Activated CD4-positive, alpha-beta T cell treated with anti-CD3 and anti-CD28 coated beads, Interleukin-10, Interleukin-2, amounts not matched to agents 100 ng/mL and 50 ng/mL, durations not matched to agents 16 hours and 8 hours (primary cell): ENCODE data around the gene KRTAP10-10.
"Not testable (repeated sequence)": the region's sequence is repeated elsewhere in the genome, so short reads cannot be mapped to it uniquely, and the experiment has no call there.

ENCODE experiments used
- DNase-seq: peaks from one replicate; pipeline ENCODE4 v3.0.0-alpha.2; 2020

Gene KRTAP10-10

GRCh38 chr21:44653656-44654575, 16.8 kb downstream of the KRTAP10-10 start:
- peak; percentile 13 for DNase-seq

GRCh38 chr21:44654576-44655175, 17.5 kb downstream of the KRTAP10-10 start, which contains the start of gene KRTAP12-4:
Gene KRTAP12-4, minus strand, starts transcription at chr21:44654659. Its CDS starts 45 bp downstream, at chr21:44654614.
- DNase-seq, result no peak

DNA sequence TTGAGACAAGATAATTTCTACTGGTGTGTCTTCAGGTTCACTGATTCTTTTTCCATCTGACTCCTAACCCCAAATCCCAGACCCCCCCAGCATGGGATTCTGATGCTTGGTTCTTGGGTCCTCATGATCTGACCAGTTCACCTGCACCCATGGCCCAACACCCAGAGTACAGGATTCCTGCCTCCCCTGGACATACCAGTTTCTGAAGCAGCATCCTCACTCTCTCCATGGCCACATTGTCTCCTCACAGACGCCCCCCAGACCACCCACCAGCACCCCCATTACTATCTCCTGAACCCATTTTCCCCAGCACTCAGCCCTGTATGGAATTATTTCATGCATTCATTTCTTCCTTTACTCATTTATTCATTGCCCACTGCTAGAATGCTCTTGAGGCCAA, 19.7 kb downstream of the KRTAP10-10 start:
- DNase-seq, result no peak

DNA sequence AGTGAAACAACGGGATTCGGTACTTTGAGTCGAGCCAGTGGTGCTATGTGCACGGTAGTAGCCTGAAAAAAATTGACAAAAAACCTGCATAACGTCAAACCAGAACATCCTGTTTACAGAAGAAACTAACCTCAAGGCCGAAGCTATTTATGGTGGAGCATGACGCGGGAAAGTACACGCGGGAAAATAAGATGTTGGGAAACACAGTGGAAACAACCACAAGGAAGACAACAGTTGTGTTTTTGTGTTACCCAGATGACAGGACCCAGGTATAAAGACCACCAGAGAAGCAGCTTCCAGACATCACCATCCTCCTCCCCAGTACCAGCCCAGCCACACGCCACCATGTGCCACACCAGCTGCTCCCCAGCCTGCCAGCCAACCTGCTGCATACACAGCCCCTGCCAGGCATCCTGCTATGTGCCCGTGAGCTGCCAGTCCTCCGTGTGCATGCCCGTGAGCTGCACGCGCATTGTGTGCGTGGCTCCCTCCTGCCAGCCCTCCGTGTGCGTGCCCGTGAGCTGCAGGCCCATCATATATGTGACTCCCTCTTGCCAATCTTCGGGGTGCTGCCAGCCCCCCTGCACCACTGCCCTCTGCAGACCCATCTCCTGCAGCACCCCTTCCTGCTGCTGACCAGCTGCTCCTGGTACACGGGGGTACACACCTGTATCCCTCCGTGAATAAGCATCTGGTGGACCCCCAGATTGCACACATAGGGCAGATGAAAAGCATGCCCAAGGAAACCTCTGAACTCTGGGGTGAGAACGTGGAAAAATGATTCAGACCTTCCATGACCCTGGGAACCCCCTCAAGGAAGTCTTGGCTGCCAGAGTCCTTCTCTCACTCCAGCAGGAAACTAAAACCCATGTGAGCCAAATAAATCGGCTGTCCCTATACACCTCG, 20.7 kb downstream of the KRTAP10-10 start, which contains the start of gene KRTAP12-3:
Gene KRTAP12-3 (plus strand): TSS at position 298 of the 906 bp plus-strand sequence. CDS start 48 bp downstream, at position 346.
- peak; percentile 63 for DNase-seq

DNA sequence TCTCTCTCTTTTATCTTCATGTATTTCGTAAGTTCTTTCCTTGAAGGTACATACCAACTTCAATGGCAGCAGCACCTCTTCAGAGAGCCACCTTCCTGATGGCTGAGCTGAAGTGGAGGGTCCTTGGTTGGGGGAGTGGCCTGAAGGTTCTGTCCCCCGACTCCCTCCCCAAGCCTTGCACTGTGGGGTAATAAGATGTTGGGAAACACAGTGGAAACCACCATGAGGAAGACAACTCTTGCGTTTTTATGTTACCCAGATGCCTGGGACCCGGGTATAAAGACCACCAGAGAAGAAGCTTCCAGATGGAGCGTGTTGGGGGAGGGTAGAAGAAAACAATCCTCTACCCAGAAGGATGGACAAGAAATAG, 21.4 kb downstream of the KRTAP10-10 start:
- no peak for DNase-seq

DNA sequence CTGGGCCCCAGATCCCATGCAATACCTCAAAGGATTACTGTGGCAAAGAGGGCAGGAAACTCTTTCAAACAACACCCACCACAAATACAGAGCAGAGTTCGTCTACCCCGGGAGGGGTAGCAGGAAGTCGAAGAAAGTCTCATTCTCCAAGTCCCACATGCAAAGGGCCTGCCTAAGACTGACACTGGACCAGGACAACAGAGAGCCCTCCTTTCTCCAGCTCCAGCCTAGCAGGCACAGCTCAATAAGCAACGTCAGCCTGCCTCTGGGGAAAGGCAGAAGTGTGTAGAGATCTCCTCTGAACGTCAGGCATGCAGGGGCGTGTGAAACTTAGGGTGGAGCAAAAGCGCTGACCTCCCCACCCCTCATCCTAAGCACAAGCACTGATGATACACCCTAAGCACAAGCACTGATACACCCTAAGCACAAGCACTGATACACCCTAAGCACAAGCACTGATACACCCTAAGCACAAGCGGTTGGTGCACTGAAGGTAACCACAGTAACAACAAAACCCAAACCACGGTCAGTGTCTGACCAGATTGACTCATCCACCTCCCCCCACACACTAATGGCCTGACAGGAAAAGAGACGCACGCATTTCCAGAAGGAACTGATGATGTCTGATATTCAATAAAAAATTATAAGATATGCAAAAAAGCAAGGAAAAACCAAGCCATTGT, 21.9 kb downstream of the KRTAP10-10 start:
- peak; percentile 26 for DNase-seq

DNA sequence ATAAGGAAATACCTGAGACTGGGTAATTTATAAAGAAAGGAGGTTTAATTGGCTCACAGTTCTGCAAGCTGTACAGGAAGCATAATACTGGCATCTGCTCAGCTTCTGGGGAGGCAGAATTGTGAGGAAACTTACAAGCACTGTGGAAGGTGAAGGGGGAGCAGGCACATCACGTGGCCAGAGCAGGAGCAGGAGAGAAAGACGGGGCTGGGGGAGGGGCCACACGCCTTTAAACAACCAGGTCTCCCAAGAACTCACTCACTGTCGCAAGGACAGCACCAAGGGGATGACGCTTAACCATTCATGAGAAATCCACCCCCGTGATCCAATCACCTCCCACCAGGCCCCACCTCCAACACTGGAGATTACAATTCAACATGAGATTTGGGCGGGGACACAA, 24.4 kb downstream of the KRTAP10-10 start:
- DNase-seq, result not testable (repeated sequence)

GRCh38 chr21:44664691-44665090, 27.5 kb downstream of the KRTAP10-10 start:
- no peak for DNase-seq

- DNase-seq, result no peak
Measured at GRCh38 chr21:44666401-44667320, 29.5 kb downstream of the KRTAP10-10 start, which contains the start of gene KRTAP12-2. Gene KRTAP12-2, minus strand, starts transcription at chr21:44666927. Its CDS starts 41 bp downstream, at chr21:44666886.

- no peak for DNase-seq
Measured at GRCh38 chr21:44667612-44668011, 30.5 kb downstream of the KRTAP10-10 start.

GRCh38 chr21:44670642-44671432, 33.7 kb downstream of the KRTAP10-10 start:
- DNase-seq, result no peak

GRCh38 chr21:44671911-44672310, 34.8 kb downstream of the KRTAP10-10 start:
- no peak for DNase-seq

DNA sequence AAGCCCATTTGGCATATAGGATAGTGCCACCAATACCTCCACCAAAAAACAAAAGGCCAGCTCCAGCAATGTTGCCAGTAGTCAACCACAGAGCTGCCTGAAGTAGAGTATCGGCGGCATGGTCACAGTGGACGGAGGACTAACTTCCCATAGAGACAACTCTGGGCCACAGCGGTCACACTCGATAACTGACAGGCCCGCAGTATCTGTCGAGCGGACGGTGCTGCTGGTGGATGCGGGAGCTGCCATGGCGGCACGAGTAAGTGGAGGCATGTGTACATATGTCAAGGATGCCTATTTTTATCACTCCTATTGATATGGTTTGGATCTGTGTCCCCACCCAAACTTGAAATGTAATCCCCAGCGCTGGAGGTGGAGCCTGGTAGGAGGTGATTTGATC, 40.7 kb downstream of the KRTAP10-10 start:
- no peak for DNase-seq

DNA sequence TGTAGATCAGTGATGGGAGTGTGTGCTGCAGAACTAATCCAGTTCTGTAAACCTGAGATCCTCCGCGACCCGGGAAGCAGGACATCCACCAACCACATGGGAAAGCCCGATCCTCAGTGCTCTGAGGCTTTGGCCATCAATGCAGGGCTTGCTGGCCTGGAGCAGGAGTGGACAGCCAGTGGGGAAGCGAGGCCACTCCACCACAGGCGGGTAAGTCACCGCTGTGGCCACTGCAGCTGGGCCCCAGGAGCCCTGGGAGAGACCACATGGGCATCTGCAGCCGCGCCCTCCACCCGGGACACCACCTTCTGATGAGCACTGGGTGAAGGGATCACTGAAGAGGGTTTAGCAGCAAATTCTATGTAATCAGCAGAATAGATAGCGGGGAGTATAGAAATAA, 44.0 kb downstream of the KRTAP10-10 start:
- DNase-seq, result no peak

GRCh38 chr21:44681861-44682579, 44.9 kb downstream of the KRTAP10-10 start, which contains the start of gene KRTAP12-1:
Gene KRTAP12-1, minus strand, starts transcription at chr21:44682163. Its CDS starts 40 bp downstream, at chr21:44682123.
- no peak for DNase-seq

DNA sequence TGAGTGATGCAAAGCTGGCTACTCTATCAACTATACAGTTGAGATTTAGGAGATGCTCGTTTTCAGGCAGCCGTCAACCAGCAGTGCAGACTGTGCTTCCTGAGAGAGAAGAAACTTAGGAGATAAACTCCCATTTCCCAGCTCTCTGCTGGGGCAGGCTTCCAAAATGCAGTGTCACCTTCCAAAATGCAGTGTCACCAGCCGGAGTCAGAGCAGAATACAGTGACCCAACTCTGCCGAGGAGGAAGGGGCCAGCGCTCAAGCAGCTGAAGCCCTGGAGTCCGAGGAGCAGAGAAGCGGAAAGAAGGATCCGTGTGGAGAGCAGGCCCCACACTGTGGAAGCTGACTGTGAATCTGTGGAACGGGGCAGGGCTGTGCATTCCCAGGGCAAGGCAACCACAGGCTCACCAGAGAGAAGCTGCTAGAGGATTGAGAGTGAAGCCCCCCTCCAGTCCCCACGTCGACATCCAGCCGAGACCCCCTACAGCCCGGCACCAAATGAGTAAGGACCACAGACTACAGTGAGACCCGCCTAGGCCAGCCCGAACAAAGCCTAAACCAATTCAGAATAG, 45.5 kb downstream of the KRTAP10-10 start:
- DNase-seq, result no peak

DNA sequence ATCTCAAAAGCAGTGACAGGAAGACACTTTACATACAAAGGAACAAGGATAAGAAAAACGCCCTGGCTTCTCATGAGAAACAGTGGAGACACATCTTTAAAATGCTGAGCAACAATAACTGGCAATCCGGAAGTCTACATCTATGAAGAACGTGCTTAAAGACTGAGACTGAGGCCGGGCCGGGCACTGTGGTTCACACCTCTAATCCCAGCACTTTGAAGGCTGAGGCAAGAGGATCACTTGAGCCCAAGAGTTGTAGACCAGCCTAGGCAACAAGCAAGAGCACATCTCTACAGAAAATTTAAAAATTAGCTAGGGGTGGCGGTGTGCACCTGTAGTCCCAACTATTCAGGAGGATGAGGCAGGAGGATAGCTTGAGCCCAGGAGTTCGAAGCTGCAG, 46.9 kb downstream of the KRTAP10-10 start:
- no peak for DNase-seq

DNA sequence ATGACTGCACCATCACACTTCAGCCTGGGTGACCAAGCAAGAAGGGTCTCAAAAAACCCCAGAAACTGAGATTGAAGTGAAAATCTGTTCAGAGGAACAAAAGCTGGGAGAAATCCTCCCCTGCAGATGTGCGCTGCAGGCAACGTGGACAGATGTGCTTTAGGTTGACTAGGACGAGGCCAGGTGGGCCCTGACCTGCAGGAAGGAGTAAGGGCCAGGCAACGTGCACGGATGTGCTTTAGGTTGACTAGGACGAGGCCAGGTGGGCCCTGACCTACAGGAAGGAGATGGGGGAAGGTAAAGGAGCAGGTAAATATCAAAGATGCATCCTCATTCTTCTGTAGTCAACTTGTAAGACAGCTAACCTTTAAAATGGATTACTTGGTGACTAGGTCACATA, 47.3 kb downstream of the KRTAP10-10 start:
- DNase-seq, result no peak

GRCh38 chr21:44685050-44685449, 47.9 kb downstream of the KRTAP10-10 start:
- DNase-seq, result not testable (repeated sequence)
